HepG2 (cell line): ENCODE measurements around the gene GBGT1. TPM values are rescaled to one million over a fixed set of nuclear protein-coding genes. Genes with fewer than 3 reads are reported as not detected.

Source experiments
- ATM ChIP-seq: fragments of 450-650 bp; IDR thresholded peaks from 2 replicates; pipeline ENCODE4 v1.7.1; 2017; ENCODE audit warnings: mild to moderate bottlenecking, borderline replicate concordance
- DBP ChIP-seq: sonication (generic); formaldehyde crosslinking; IDR thresholded peaks from 2 replicates; pipeline ENCODE4 v1.4.0; 2020; ENCODE audit warnings: missing genetic modification reagents; ENCODE audit errors: not compliant biosample characterization
- DRAP1 ChIP-seq: IDR thresholded peaks from 2 replicates; pipeline ENCODE4 v1.6.1; 2016; ENCODE audit warnings: missing genetic modification reagents, missing compliant biosample characterization
- FOSL1 ChIP-seq: sonication (generic); formaldehyde crosslinking; IDR thresholded peaks from 2 replicates; pipeline ENCODE4 v1.9.0; 2021; ENCODE audit warnings: missing genetic modification reagents, borderline replicate concordance
- GTF3A ChIP-seq: sonication (generic); formaldehyde crosslinking; conservative IDR thresholded peaks from 2 replicates; pipeline ENCODE4 v1.4.0; 2020; ENCODE audit warnings: mild to moderate bottlenecking, missing genetic modification reagents
- HBP1 ChIP-seq: IDR thresholded peaks from 2 replicates; pipeline ENCODE4 v1.6.1; 2016; ENCODE audit warnings: low read depth, control low read depth
- HDAC1 ChIP-seq: sonication (generic); formaldehyde crosslinking; IDR thresholded peaks from 2 replicates; pipeline ENCODE4 v1.5.1; 2020; ENCODE audit warnings: mild to moderate bottlenecking, missing genetic modification reagents
- HMG20A ChIP-seq: IDR thresholded peaks from 2 replicates; pipeline ENCODE4 v1.6.1; 2016; ENCODE audit warnings: borderline replicate concordance
- HMGXB3 ChIP-seq: sonication (generic); formaldehyde crosslinking; IDR thresholded peaks from 2 replicates; pipeline ENCODE4 v1.4.0; 2020; ENCODE audit warnings: missing genetic modification reagents, borderline replicate concordance
- KAT8 ChIP-seq: IDR thresholded peaks from 2 replicates; pipeline ENCODE4 v1.6.1; 2016; ENCODE audit warnings: missing genetic modification reagents, missing compliant biosample characterization
- KDM6A ChIP-seq: IDR thresholded peaks from 2 replicates; pipeline ENCODE4 v1.6.1; 2016; ENCODE audit warnings: low read depth
- MBD4 ChIP-seq: IDR thresholded peaks from 2 replicates; pipeline ENCODE4 v1.6.1; 2012; ENCODE audit warnings: low read length, inconsistent platforms, borderline replicate concordance
- MTF1 ChIP-seq: sonication (generic); formaldehyde crosslinking; IDR thresholded peaks from 2 replicates; pipeline ENCODE4 v1.5.0; 2020; ENCODE audit warnings: missing genetic modification reagents
- NFKB2 ChIP-seq: sonication (generic); formaldehyde crosslinking; IDR thresholded peaks from 2 replicates; pipeline ENCODE4 v1.4.0; 2020; ENCODE audit warnings: missing genetic modification reagents, borderline replicate concordance
- POLR2A ChIP-seq, 2 experiments: IDR thresholded peaks; 2 replicates each; pipeline ENCODE4 v1.6.1; 2011; ENCODE audit warnings: low read depth in 2 of 2, low read length in 2 of 2, mild to moderate bottlenecking in 1 of 2, moderate library complexity in 1 of 2; ENCODE audit not compliant: insufficient read depth in 1 of 2
- U2AF2 ChIP-seq: fragments of 200-400 bp; formaldehyde crosslinking; IDR thresholded peaks from 2 replicates; pipeline ENCODE4 v1.6.1; 2017; ENCODE audit warnings: low read depth, mild to moderate bottlenecking, low read length
- ZFX ChIP-seq: sonication (generic); formaldehyde crosslinking; IDR thresholded peaks from 2 replicates; pipeline ENCODE4 v1.4.0; 2020; ENCODE audit warnings: mild to moderate bottlenecking, low read depth, missing genetic modification reagents, moderate library complexity
- ZNF136 ChIP-seq: sonication (generic); formaldehyde crosslinking; IDR thresholded peaks from 2 replicates; pipeline ENCODE4 v1.8.1; 2022; ENCODE audit warnings: low read depth, mild to moderate bottlenecking, moderate library complexity, missing genetic modification reagents
- ZNF788 ChIP-seq: sonication (generic); formaldehyde crosslinking; IDR thresholded peaks from 2 replicates; pipeline ENCODE4 v1.5.0; 2020; ENCODE audit warnings: mild to moderate bottlenecking, missing genetic modification reagents, borderline replicate concordance
- ZNF800 ChIP-seq: sonication (generic); formaldehyde crosslinking; IDR thresholded peaks from 2 replicates; pipeline ENCODE4 v1.4.0; 2020; ENCODE audit warnings: missing genetic modification reagents
- ZZZ3 ChIP-seq: sonication (generic); formaldehyde crosslinking; IDR thresholded peaks from 2 replicates; pipeline ENCODE4 v1.4.0; 2020; ENCODE audit warnings: missing genetic modification reagents, mild to moderate bottlenecking, borderline replicate concordance
- polyA plus RNA-seq, 8 experiments: library from polyadenylated mRNA; depleted of rRNA in 3 of 8; stranded (reverse) in 7 of 8; unstranded in 1 of 8; fragments of >200 nt; fragmentation: Illumina TruSeq in 4 of 8; extraction: Trizol in 4 of 8; gene quantifications; 2 replicates each; pipeline versions ENCODE4 v1.2.1 to v1.2.3, GENCODE V29; 2011 to 2016; ENCODE audit warnings: low read depth in 4 of 8, missing spikeins in 1 of 8, mixed read lengths in 1 of 8; ENCODE audit not compliant: insufficient read depth in 1 of 8
- total RNA-seq, 5 experiments: library from RNA; depleted of rRNA; stranded (reverse); fragments of >200 nt; fragmentation: Illumina TruSeq; extraction: Trizol; gene quantifications; 2 replicates each; pipeline ENCODE4 v1.2.3, GENCODE V29; 2016; ENCODE audit warnings: low read depth in 1 of 5

The GBGT1 gene
- total and polyA plus RNA-seq, 2 of the 13 experiments (the other 11 are each of a cell fraction or from before 2014, with no cell fraction given) = not detected

GRCh38 chr9:133133681-133134387 is 29.9 kb downstream of the GBGT1 start (continued):
- 0 out of 2 replicates have a peak, but pooled peaks have one; percentile 37 for TF ChIP-seq HMGXB3 (CRISPR knock-in tag)
- TF ChIP-seq ZNF800 (CRISPR knock-in tag) = peak; percentile 61; the same call in 1 of the 2 replicates
- no peak for TF ChIP-seq DBP
- peak; percentile 77; the same call in 1 of the 2 replicates for TF ChIP-seq FOSL1 (CRISPR knock-in tag)
- 0 out of 2 replicates have a peak, but pooled peaks have one; percentile 39 for TF ChIP-seq DRAP1 (CRISPR knock-in tag)
- peak; percentile 80 for TF ChIP-seq KAT8 (CRISPR knock-in tag)
- peak; percentile 40; the same call in 1 of the 2 replicates for TF ChIP-seq KDM6A
- peak; percentile 54; the same call in 1 of the 2 replicates for TF ChIP-seq HMG20A
- TF ChIP-seq ZNF136 (CRISPR knock-in tag) = peak; percentile 67; the same call in 1 of the 2 replicates
- TF ChIP-seq POLR2A (IDR thresholded peaks at IDR 0.05; ENCODE audit: insufficient read depth in 1 of 2, low read depth in 2 of 2, low read length in 2 of 2) = peak in 1 of 2 experiments; percentile 66; a peak in 1 of 4 replicates
- no peak for TF ChIP-seq HBP1 (CRISPR knock-in tag)
- TF ChIP-seq MTF1 = no peak
- TF ChIP-seq ZFX (CRISPR knock-in tag) = peak; percentile 94
- peak; percentile 72 for TF ChIP-seq HDAC1 (CRISPR knock-in tag)
- peak; percentile 65; the same call in 1 of the 2 replicates for TF ChIP-seq NFKB2 (CRISPR knock-in tag)
- no peak for TF ChIP-seq ATM
- TF ChIP-seq MBD4 = no peak
- TF ChIP-seq U2AF2 = 0 out of 2 replicates have a peak, but pooled peaks have one; percentile 25
- TF ChIP-seq ZZZ3 (CRISPR knock-in tag) = no peak; the same call in 1 of the 2 replicates
- TF ChIP-seq ZNF788 (CRISPR knock-in tag) = peak; percentile 54; the same call in 1 of the 2 replicates
- no peak for TF ChIP-seq GTF3A (CRISPR knock-in tag)
